Activated naive CD8-positive, alpha-beta T cell treated with anti-CD3 and anti-CD28 coated beads for 36 hours (primary cell): ENCODE results near the gene ZBTB7C. TPM values are rescaled to one million over a fixed set of nuclear protein-coding genes. Genes with fewer than 3 reads are reported as not detected.

Source experiments
- DNase-seq: peaks from one replicate; pipeline ENCODE4 v3.0.0; 2021
- H3K27ac Mint-ChIP-seq: one replicate; pipeline ENCODE4 v1.8.0; 2022; ENCODE audit warnings: mild to moderate bottlenecking, moderate library complexity, mixed read lengths
- H3K27me3 Mint-ChIP-seq: one replicate; pipeline ENCODE4 v1.8.0; 2022; ENCODE audit warnings: mild to moderate bottlenecking, mixed read lengths
- H3K36me3 Mint-ChIP-seq: one replicate; pipeline ENCODE4 v1.8.0; 2021; ENCODE audit warnings: mild to moderate bottlenecking, mixed read lengths
- H3K4me1 Mint-ChIP-seq: one replicate; pipeline ENCODE4 v1.8.0; 2021; ENCODE audit warnings: mixed read lengths
- H3K4me3 Mint-ChIP-seq: one replicate; pipeline ENCODE4 v1.8.0; 2022; ENCODE audit warnings: mild to moderate bottlenecking, moderate library complexity, mixed read lengths
- H3K9me3 Mint-ChIP-seq: one replicate; pipeline ENCODE4 v1.8.0; 2022; ENCODE audit warnings: mixed read lengths
- total RNA-seq, 2 experiments: library from RNA; stranded (reverse); gene quantifications; one replicate each; pipeline ENCODE4 v1.2.3, GENCODE V29; 2021

ZBTB7C gene
- total RNA-seq, 2 experiments from 2014 or later, result not detected

- Mint-ChIP-seq H3K9me3 (no peaks in the 10 kb centered on the region), H3K27me3 (no peaks in the 10 kb centered on the region), H3K36me3 (no peaks in the 10 kb centered on the region), H3K4me1 (no peaks in the 10 kb centered on the region), H3K4me3 (no peak overlapping the region), H3K27ac (no peak overlapping the region)
- DNase-seq, result no peak
These were observed 323.2 kb downstream of the ZBTB7C start for GRCh38 chr18:48085781-48086487.

GRCh38 chr18:48084858-48085257 is 324.3 kb downstream of the ZBTB7C start:
- Mint-ChIP-seq H3K27me3 (no peaks in the 10 kb centered on the region), H3K27ac (no peak overlapping the region), H3K4me3 (no peak overlapping the region), H3K4me1 (no peaks in the 10 kb centered on the region), H3K9me3 (no peaks in the 10 kb centered on the region), H3K36me3 (no peaks in the 10 kb centered on the region)
- no peak for DNase-seq

GRCh38 chr18:48084041-48084757 is 325.0 kb downstream of the ZBTB7C start:
- Mint-ChIP-seq H3K4me1 (no peaks in the 10 kb centered on the region), H3K9me3 (no peaks in the 10 kb centered on the region), H3K4me3 (no peak overlapping the region), H3K36me3 (no peaks in the 10 kb centered on the region), H3K27me3 (no peaks in the 10 kb centered on the region), H3K27ac (no peak overlapping the region)
- no peak for DNase-seq

GRCh38 chr18:48080546-48080945 is 328.6 kb downstream of the ZBTB7C start:
- Mint-ChIP-seq H3K4me3 (no peak overlapping the region), H3K27ac (no peak overlapping the region), H3K4me1 (no peaks in the 10 kb centered on the region), H3K27me3 (no peaks in the 10 kb centered on the region), H3K9me3 (no peaks in the 10 kb centered on the region), H3K36me3 (no peaks in the 10 kb centered on the region)
- no peak for DNase-seq

- DNase-seq, result no peak
- Mint-ChIP-seq H3K9me3 (no peaks in the 10 kb centered on the region), H3K27me3 (no peaks in the 10 kb centered on the region), H3K36me3 (no peaks in the 10 kb centered on the region), H3K4me3 (no peak overlapping the region), H3K4me1 (no peaks in the 10 kb centered on the region), H3K27ac (no peak overlapping the region)
These were observed 329.3 kb downstream of the ZBTB7C start for GRCh38 chr18:48079885-48080284.

DNA sequence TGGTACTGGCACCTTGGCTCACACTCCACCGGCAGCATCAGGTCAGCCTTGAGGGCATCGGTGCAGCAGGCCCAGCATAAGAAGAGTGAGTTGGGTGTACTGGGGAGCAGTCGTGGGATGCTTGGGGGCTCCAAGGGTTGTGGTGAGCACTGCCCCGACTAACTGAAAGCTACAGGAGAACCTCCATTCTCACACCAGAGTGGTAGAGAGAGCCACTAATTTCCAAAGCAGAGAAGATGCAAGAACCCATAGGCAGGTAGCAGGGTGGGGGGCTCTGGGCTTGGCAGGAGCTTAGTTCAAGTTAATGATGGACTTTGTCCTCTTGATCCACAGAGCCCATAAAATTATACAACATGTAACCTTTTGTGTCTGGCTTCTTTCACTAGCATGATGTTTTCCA is 330.7 kb downstream of the ZBTB7C start:
- no peak overlapping the region for H3K4me3 Mint-ChIP-seq
- H3K4me1 Mint-ChIP-seq, result no peaks in the 10 kb centered on the region
- no peaks in the 10 kb centered on the region for H3K36me3 Mint-ChIP-seq
- no peaks in the 10 kb centered on the region for H3K27me3 Mint-ChIP-seq
- no peak overlapping the region for H3K27ac Mint-ChIP-seq
- H3K9me3 Mint-ChIP-seq, result no peaks in the 10 kb centered on the region
- DNase-seq, result no peak

GRCh38 chr18:48077291-48077690 is 331.9 kb downstream of the ZBTB7C start:
- no peak overlapping the region for H3K4me3 Mint-ChIP-seq
- no peaks in the 10 kb centered on the region for H3K9me3 Mint-ChIP-seq
- no peaks in the 10 kb centered on the region for H3K4me1 Mint-ChIP-seq
- H3K36me3 Mint-ChIP-seq, result no peaks in the 10 kb centered on the region
- no peak overlapping the region for H3K27ac Mint-ChIP-seq
- no peak for DNase-seq
- no peaks in the 10 kb centered on the region for H3K27me3 Mint-ChIP-seq

- Mint-ChIP-seq H3K27me3 (no peaks in the 10 kb centered on the region), H3K9me3 (no peaks in the 10 kb centered on the region), H3K36me3 (no peaks in the 10 kb centered on the region), H3K27ac (no peak overlapping the region), H3K4me1 (no peaks in the 10 kb centered on the region), H3K4me3 (no peak overlapping the region)
- no peak for DNase-seq
These were observed 332.7 kb downstream of the ZBTB7C start for GRCh38 chr18:48076461-48076860.

DNA sequence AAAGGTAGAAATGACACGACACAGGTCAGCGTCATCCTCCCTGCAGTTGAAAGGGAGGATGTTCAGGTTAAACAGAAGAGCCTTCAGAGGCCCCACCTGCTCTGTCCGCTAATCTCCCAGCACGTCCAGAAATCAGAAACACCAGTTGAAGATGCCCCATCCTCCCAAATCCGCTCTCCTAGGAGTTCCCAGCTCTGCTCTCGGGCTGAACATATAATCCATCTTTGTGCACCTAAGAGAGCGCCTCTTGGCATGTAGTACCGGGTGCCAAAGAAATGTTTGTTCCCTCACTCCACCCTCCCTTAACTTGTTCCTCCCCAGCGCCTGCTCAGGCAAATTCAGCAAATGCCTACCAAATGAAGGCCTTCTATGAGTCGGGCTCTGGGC is 333.5 kb downstream of the ZBTB7C start:
- no peaks in the 10 kb centered on the region for H3K36me3 Mint-ChIP-seq
- H3K27ac Mint-ChIP-seq, result no peak overlapping the region
- H3K9me3 Mint-ChIP-seq, result no peaks in the 10 kb centered on the region
- no peak for DNase-seq
- H3K4me1 Mint-ChIP-seq, result no peaks in the 10 kb centered on the region
- no peaks in the 10 kb centered on the region for H3K27me3 Mint-ChIP-seq
- no peak overlapping the region for H3K4me3 Mint-ChIP-seq

GRCh38 chr18:48074929-48075706 is 334.1 kb downstream of the ZBTB7C start:
- Mint-ChIP-seq H3K9me3 (no peaks in the 10 kb centered on the region), H3K27ac (no peak overlapping the region), H3K4me1 (no peaks in the 10 kb centered on the region), H3K36me3 (no peaks in the 10 kb centered on the region), H3K4me3 (no peak overlapping the region), H3K27me3 (no peaks in the 10 kb centered on the region)
- DNase-seq, result no peak

- Mint-ChIP-seq H3K4me3 (no peak overlapping the region), H3K27me3 (no peaks in the 10 kb centered on the region), H3K27ac (no peak overlapping the region), H3K9me3 (no peaks in the 10 kb centered on the region), H3K36me3 (no peaks in the 10 kb centered on the region), H3K4me1 (no peaks in the 10 kb centered on the region)
- no peak for DNase-seq
These were observed 335.8 kb downstream of the ZBTB7C start for GRCh38 chr18:48073211-48073930.

GRCh38 chr18:48072428-48073204 is 336.6 kb downstream of the ZBTB7C start:
- Mint-ChIP-seq H3K36me3 (no peaks in the 10 kb centered on the region), H3K9me3 (no peaks in the 10 kb centered on the region), H3K4me3 (no peak overlapping the region), H3K27ac (no peak overlapping the region), H3K4me1 (no peaks in the 10 kb centered on the region), H3K27me3 (no peaks in the 10 kb centered on the region)
- no peak for DNase-seq

DNA sequence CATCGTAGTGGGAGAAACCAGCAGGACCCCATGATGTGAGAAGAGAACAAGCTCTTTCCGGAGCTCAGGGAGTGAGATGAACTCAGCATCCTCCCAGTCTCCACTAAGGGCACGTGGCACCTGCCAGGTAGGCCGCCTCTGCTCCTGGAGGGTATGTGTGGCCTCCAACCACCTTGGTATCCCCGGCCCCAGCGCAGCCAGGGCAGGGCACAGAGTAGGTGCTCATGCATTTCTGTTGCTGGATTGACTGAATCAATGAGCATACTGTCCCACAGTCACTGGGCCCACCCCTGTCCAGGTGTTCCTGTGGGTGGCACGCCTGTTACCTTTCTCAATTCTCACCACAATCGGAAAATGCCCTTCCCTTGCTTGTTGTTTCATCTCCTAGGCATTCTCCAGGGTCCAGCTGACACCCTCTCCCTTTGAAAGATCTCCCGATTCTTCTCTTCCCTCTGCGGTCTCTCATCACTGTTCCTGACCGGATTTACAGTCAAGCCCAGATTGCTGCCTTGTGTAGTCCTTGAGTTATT is 340.2 kb downstream of the ZBTB7C start:
- no peak overlapping the region for H3K27ac Mint-ChIP-seq
- no peak for DNase-seq
- no peak overlapping the region for H3K4me3 Mint-ChIP-seq
- no peaks in the 10 kb centered on the region for H3K4me1 Mint-ChIP-seq
- no peaks in the 10 kb centered on the region for H3K9me3 Mint-ChIP-seq
- H3K36me3 Mint-ChIP-seq, result no peaks in the 10 kb centered on the region
- H3K27me3 Mint-ChIP-seq, result no peaks in the 10 kb centered on the region

- Mint-ChIP-seq H3K9me3 (no peaks in the 10 kb centered on the region), H3K27me3 (peaks cover 2% of the 10 kb centered on the region), H3K4me3 (no peak overlapping the region), H3K36me3 (no peaks in the 10 kb centered on the region), H3K27ac (no peak overlapping the region), H3K4me1 (no peaks in the 10 kb centered on the region)
- DNase-seq, result no peak
These were observed 342.9 kb downstream of the ZBTB7C start for GRCh38 chr18:48066225-48066652.
